Liver (tissue), 9 donors: ENCODE results near the gene RNLS. TPM values are rescaled to one million over a fixed set of nuclear protein-coding genes. Genes with fewer than 3 reads are reported as not detected.

Experiments used
- DNase-seq: peaks from one replicate; pipeline ENCODE4 v3.0.0-alpha.2; 2017; ENCODE audit warnings: low spot score
- H3K27ac ChIP-seq, 2 donors: one replicate each; pipeline ENCODE4 v1.7.0; 2013; ENCODE audit warnings: inconsistent platforms in 2 of 2, low read length in 2 of 2, control low read depth in 1 of 2, low read depth in 1 of 2, mild to moderate bottlenecking in 1 of 2
- H3K27me3 ChIP-seq, 4 donors: one replicate each; pipeline versions ENCODE4 v1.6.1 to v1.7.0; 2013; ENCODE audit warnings: low read length in 3 of 4, inconsistent platforms in 1 of 4, mild to moderate bottlenecking in 1 of 4, moderate library complexity in 1 of 4; ENCODE audit not compliant: control insufficient read depth in 4 of 4, insufficient read depth in 4 of 4
- H3K36me3 ChIP-seq, 4 donors: one replicate each; pipeline versions ENCODE4 v1.6.1 to v1.7.0; 2013; ENCODE audit warnings: low read length in 3 of 4, mild to moderate bottlenecking in 3 of 4, low read depth in 1 of 4, moderate library complexity in 1 of 4; ENCODE audit not compliant: control insufficient read depth in 4 of 4, insufficient read depth in 3 of 4
- H3K4me1 ChIP-seq, 4 donors: one replicate each; pipeline versions ENCODE4 v1.6.1 to v1.7.0; 2013; ENCODE audit warnings: low read length in 3 of 4, mild to moderate bottlenecking in 3 of 4, moderate library complexity in 1 of 4; ENCODE audit not compliant: control insufficient read depth in 4 of 4, insufficient read depth in 4 of 4
- H3K4me3 ChIP-seq, 3 donors: one replicate each; pipeline versions ENCODE4 v1.6.1 to v1.7.0; 2013; ENCODE audit warnings: low read length in 3 of 3, control low read depth in 1 of 3, low read depth in 1 of 3, mild to moderate bottlenecking in 1 of 3
- H3K9ac ChIP-seq, 2 donors: one replicate each; pipeline ENCODE4 v1.7.0; 2013; ENCODE audit warnings: low read length in 2 of 2, mild to moderate bottlenecking in 2 of 2, moderate library complexity in 2 of 2, control low read depth in 1 of 2, low read depth in 1 of 2
- H3K9me3 ChIP-seq, 4 donors: one replicate each; pipeline versions ENCODE4 v1.6.1 to v1.7.0; 2013; ENCODE audit warnings: low read length in 3 of 4; ENCODE audit not compliant: control insufficient read depth in 4 of 4
- EGR1 ChIP-seq, 2 donors: IDR thresholded peaks; 2 replicates each; pipeline ENCODE4 v1.6.1; 2016 to 2018; ENCODE audit warnings: antibody characterized with exemption in 2 of 2, low read depth in 2 of 2
- FOXA1 ChIP-seq: IDR thresholded peaks from 2 replicates; pipeline ENCODE4 v1.6.1; 2016; ENCODE audit warnings: antibody characterized with exemption
- FOXA2 ChIP-seq: IDR thresholded peaks from 2 replicates; pipeline ENCODE4 v1.6.1; 2016; ENCODE audit warnings: antibody characterized with exemption
- GABPA ChIP-seq, 2 donors: IDR thresholded peaks in 1 of 2; conservative IDR thresholded peaks in 1 of 2; 2 replicates each; pipeline ENCODE4 v1.6.1; 2016; ENCODE audit warnings: antibody characterized with exemption in 2 of 2, mild to moderate bottlenecking in 1 of 2, moderate library complexity in 1 of 2
- HNF4A ChIP-seq, 2 donors: conservative IDR thresholded peaks; 2 replicates each; pipeline ENCODE4 v1.6.1; 2016; ENCODE audit warnings: antibody characterized with exemption in 2 of 2, mild to moderate bottlenecking in 2 of 2
- HNF4G ChIP-seq: IDR thresholded peaks from 2 replicates; pipeline ENCODE4 v1.6.1; 2016; ENCODE audit warnings: antibody characterized with exemption
- JUND ChIP-seq, 2 donors: IDR thresholded peaks; 2 replicates each; pipeline ENCODE4 v1.6.1; 2016; ENCODE audit warnings: antibody characterized with exemption in 2 of 2
- NR2F2 ChIP-seq: IDR thresholded peaks from 2 replicates; pipeline ENCODE4 v1.6.1; 2016; ENCODE audit warnings: antibody characterized with exemption
- RAD21 ChIP-seq, 2 donors: IDR thresholded peaks; 2 replicates each; pipeline ENCODE4 v1.6.1; 2016; ENCODE audit warnings: antibody characterized with exemption in 2 of 2, mild to moderate bottlenecking in 2 of 2
- RXRA ChIP-seq, 2 donors: IDR thresholded peaks; 2 replicates each; pipeline ENCODE4 v1.6.1; 2017 to 2018; ENCODE audit warnings: antibody characterized with exemption in 2 of 2, mild to moderate bottlenecking in 1 of 2
- SP1 ChIP-seq: IDR thresholded peaks from 2 replicates; pipeline ENCODE4 v1.6.1; 2018; ENCODE audit warnings: antibody characterized with exemption, mild to moderate bottlenecking
- TAF1 ChIP-seq: conservative IDR thresholded peaks from 2 replicates; pipeline ENCODE4 v1.6.1; 2016; ENCODE audit warnings: antibody characterized with exemption, mild to moderate bottlenecking
- YY1 ChIP-seq: IDR thresholded peaks from 2 replicates; pipeline ENCODE4 v1.6.1; 2016; ENCODE audit warnings: antibody characterized with exemption, mild to moderate bottlenecking
- WGBS: extraction: QIAGEN DNeasy Blood & Tissue Kit; methylation state at CpG from one replicate; pipeline ENCODE4 v1.1.7; 2013; 5-methylcytosine and 5-hydroxymethylcytosine counted together
- polyA plus RNA-seq, 2 donors: library from polyadenylated mRNA; stranded (reverse) in 1 of 2; unstranded in 1 of 2; fragments of 200-250 nt in 1 of 2; fragments of >200 nt in 1 of 2; fragmentation: Nextera tagmentation in 1 of 2; extraction: Ambion mirVana in 1 of 2; gene quantifications; one replicate each; pipeline versions ENCODE4 v1.2.1 to v1.2.3, GENCODE V29; 2013 to 2015
- total RNA-seq, 2 donors: library from RNA; depleted of rRNA; stranded (reverse); fragments of >200 nt; gene quantifications; one replicate each; pipeline ENCODE4 v1.2.3, GENCODE V29; 2014
- TF ChIP-seq, protein P1 (sequence below): IDR thresholded peaks from 2 replicates; pipeline ENCODE4 v1.6.1; 2016; ENCODE audit warnings: antibody characterized with exemption
- TF ChIP-seq, protein P2 (sequence below): IDR thresholded peaks from 2 replicates; pipeline ENCODE4 v1.6.1; 2016; ENCODE audit warnings: antibody characterized with exemption, mild to moderate bottlenecking
- TF ChIP-seq, protein P3 (sequence below): fragments of 150-350 bp; IDR thresholded peaks from 2 replicates; pipeline ENCODE4 v1.5.1; 2017; ENCODE audit warnings: improper control_type of control experiment, low read depth, low read length; ENCODE audit not compliant: missing input control
- TF ChIP-seq, protein P4 (sequence below): IDR thresholded peaks from 2 replicates; pipeline ENCODE4 v1.6.1; 2016; ENCODE audit warnings: antibody characterized with exemption
- TF ChIP-seq, protein P5 (sequence below): IDR thresholded peaks from 2 replicates; pipeline ENCODE4 v1.6.1; 2016; ENCODE audit warnings: antibody characterized with exemption
- donor health status: healthy.
- donor health status: healthy.
- donor health status: healthy.
- donor health status: healthy.
- donor health status: healthy.

RNLS gene
- total and polyA plus RNA-seq, 4 donors: 4.1 to 12.4 (median 7.5) TPM

DNA sequence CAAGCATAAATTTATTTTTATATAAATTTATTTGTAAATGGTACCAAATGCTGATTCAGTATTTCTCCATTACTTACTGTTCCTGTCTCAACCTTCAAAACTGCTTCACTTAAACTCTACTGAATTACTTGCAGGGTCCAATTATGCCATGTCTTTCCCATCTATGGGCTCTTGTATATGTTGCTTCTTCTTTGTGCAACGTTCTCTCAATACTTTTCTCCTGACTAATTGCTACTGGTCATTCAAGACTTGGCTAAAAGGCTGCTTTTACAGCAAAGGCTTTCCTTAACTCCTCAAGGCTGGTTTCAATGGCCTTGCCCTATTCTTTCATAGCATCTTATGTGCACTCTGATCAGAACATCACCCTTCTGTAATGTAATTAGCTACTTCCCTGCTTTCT is 67.9 kb downstream of the RNLS start:
- H3K36me3 ChIP-seq: no peaks in the 10 kb centered on the region
- TF ChIP-seq, protein P1, sequence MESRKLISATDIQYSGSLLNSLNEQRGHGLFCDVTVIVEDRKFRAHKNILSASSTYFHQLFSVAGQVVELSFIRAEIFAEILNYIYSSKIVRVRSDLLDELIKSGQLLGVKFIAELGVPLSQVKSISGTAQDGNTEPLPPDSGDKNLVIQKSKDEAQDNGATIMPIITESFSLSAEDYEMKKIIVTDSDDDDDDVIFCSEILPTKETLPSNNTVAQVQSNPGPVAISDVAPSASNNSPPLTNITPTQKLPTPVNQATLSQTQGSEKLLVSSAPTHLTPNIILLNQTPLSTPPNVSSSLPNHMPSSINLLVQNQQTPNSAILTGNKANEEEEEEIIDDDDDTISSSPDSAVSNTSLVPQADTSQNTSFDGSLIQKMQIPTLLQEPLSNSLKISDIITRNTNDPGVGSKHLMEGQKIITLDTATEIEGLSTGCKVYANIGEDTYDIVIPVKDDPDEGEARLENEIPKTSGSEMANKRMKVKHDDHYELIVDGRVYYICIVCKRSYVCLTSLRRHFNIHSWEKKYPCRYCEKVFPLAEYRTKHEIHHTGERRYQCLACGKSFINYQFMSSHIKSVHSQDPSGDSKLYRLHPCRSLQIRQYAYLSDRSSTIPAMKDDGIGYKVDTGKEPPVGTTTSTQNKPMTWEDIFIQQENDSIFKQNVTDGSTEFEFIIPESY: no peak
- TF ChIP-seq HNF4G: no peak
- TF ChIP-seq JUND (IDR thresholded peaks at IDR 0.05): no peak
- no peak for TF ChIP-seq RAD21 (IDR thresholded peaks at IDR 0.05)
- TF ChIP-seq YY1: no peak
- TF ChIP-seq, protein P2, sequence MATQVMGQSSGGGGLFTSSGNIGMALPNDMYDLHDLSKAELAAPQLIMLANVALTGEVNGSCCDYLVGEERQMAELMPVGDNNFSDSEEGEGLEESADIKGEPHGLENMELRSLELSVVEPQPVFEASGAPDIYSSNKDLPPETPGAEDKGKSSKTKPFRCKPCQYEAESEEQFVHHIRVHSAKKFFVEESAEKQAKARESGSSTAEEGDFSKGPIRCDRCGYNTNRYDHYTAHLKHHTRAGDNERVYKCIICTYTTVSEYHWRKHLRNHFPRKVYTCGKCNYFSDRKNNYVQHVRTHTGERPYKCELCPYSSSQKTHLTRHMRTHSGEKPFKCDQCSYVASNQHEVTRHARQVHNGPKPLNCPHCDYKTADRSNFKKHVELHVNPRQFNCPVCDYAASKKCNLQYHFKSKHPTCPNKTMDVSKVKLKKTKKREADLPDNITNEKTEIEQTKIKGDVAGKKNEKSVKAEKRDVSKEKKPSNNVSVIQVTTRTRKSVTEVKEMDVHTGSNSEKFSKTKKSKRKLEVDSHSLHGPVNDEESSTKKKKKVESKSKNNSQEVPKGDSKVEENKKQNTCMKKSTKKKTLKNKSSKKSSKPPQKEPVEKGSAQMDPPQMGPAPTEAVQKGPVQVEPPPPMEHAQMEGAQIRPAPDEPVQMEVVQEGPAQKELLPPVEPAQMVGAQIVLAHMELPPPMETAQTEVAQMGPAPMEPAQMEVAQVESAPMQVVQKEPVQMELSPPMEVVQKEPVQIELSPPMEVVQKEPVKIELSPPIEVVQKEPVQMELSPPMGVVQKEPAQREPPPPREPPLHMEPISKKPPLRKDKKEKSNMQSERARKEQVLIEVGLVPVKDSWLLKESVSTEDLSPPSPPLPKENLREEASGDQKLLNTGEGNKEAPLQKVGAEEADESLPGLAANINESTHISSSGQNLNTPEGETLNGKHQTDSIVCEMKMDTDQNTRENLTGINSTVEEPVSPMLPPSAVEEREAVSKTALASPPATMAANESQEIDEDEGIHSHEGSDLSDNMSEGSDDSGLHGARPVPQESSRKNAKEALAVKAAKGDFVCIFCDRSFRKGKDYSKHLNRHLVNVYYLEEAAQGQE: no peak
- no peak for TF ChIP-seq RXRA (IDR thresholded peaks at IDR 0.05)
- TF ChIP-seq HNF4A (conservative IDR thresholded peaks at IDR 0.05): no peak
- TF ChIP-seq, protein P3, sequence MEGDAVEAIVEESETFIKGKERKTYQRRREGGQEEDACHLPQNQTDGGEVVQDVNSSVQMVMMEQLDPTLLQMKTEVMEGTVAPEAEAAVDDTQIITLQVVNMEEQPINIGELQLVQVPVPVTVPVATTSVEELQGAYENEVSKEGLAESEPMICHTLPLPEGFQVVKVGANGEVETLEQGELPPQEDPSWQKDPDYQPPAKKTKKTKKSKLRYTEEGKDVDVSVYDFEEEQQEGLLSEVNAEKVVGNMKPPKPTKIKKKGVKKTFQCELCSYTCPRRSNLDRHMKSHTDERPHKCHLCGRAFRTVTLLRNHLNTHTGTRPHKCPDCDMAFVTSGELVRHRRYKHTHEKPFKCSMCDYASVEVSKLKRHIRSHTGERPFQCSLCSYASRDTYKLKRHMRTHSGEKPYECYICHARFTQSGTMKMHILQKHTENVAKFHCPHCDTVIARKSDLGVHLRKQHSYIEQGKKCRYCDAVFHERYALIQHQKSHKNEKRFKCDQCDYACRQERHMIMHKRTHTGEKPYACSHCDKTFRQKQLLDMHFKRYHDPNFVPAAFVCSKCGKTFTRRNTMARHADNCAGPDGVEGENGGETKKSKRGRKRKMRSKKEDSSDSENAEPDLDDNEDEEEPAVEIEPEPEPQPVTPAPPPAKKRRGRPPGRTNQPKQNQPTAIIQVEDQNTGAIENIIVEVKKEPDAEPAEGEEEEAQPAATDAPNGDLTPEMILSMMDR: no peak
- no peak for TF ChIP-seq EGR1 (IDR thresholded peaks at IDR 0.05; ENCODE audit: low read depth in 2 of 2)
- TF ChIP-seq GABPA (IDR thresholded peaks at IDR 0.05 in 1 of 2, conservative IDR thresholded peaks at IDR 0.05 in 1 of 2): no peak
- no peak for TF ChIP-seq TAF1
- TF ChIP-seq FOXA1: no peak
- TF ChIP-seq, protein P4, sequence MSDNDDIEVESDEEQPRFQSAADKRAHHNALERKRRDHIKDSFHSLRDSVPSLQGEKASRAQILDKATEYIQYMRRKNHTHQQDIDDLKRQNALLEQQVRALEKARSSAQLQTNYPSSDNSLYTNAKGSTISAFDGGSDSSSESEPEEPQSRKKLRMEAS: no peak
- TF ChIP-seq SP1: no peak
- DNase-seq: no peak
- H3K27ac ChIP-seq: no peak overlapping the region
- H3K27me3 ChIP-seq: no peaks in the 10 kb centered on the region
- no peaks in the 10 kb centered on the region for H3K9me3 ChIP-seq
- H3K4me3 ChIP-seq: no peak overlapping the region
- H3K4me1 ChIP-seq: no peaks in the 10 kb centered on the region
- H3K9ac ChIP-seq: no peak overlapping the region
- 85% methylated on average over 1 of the region's 1 CpG for WGBS

DNA sequence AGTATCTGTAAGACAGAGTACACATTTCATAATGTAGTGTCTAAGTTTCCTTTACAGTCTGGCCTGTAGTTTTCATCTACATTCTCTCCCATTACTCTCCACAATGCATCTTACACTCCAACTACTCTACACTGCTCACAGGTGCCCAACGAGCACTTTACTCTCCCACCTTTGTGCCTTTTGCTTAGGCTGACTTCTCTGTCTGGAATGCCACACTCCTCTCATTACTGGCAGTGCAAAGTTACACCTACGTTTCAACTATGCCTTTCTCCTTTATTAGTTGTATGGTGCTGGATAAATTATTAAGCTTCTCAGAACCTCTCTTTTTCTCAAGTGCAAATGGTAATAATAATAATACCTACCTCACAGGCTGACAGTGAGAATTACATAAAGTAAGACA is 70.5 kb downstream of the RNLS start:
- Histone ChIP-seq H3K4me1 (no peaks in the 10 kb centered on the region), H3K9me3 (no peaks in the 10 kb centered on the region), H3K27ac (no peak overlapping the region), H3K36me3 (no peaks in the 10 kb centered on the region), H3K4me3 (no peak overlapping the region), H3K9ac (no peak overlapping the region), H3K27me3 (no peaks in the 10 kb centered on the region)
- WGBS: 86% methylated on average over 2 of the region's 2 CpGs
- DNase-seq: no peak
- TF ChIP-seq TAF1 (no peak), GABPA (IDR thresholded peaks at IDR 0.05 in 1 of 2, conservative IDR thresholded peaks at IDR 0.05 in 1 of 2) (no peak), EGR1 (IDR thresholded peaks at IDR 0.05; ENCODE audit: low read depth in 2 of 2) (no peak), FOXA1 (no peak), HNF4G (no peak), YY1 (no peak), NR2F2 (no peak), HNF4A (conservative IDR thresholded peaks at IDR 0.05) (no peak), RAD21 (IDR thresholded peaks at IDR 0.05) (no peak), JUND (IDR thresholded peaks at IDR 0.05) (no peak), FOXA2 (no peak), RXRA (IDR thresholded peaks at IDR 0.05) (no peak)
- TF ChIP-seq, protein P3: no peak
- TF ChIP-seq, protein P5, sequence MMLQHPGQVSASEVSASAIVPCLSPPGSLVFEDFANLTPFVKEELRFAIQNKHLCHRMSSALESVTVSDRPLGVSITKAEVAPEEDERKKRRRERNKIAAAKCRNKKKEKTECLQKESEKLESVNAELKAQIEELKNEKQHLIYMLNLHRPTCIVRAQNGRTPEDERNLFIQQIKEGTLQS: no peak
- TF ChIP-seq, protein P1: no peak
- TF ChIP-seq, protein P4: no peak
